Activated CD4-positive, alpha-beta memory T cell treated with anti-CD3 and anti-CD28 coated beads, Interleukin-2, amount 10 ng/mL, durations not matched to agents 7 days and 5 days (primary cell): ENCODE results near the gene MIX23. TPM values are rescaled to one million over a fixed set of nuclear protein-coding genes. Genes with fewer than 3 reads are reported as not detected.

Experiments used
- CTCF ChIA-PET: fragments of 350-600 bp; sonication (Branson Sonifier 250); formaldehyde crosslinking; loops from one replicate; lab custom pipeline; 2021; ENCODE audit warnings: antibody characterized with exemption, inconsistent platforms; lab: Charles Lee
- POLR2A ChIA-PET: fragments of 350-600 bp; sonication (Branson Sonifier 250); formaldehyde crosslinking; loops from one replicate; lab custom pipeline; 2021; ENCODE audit warnings: antibody characterized with exemption; lab: Charles Lee
- DNase-seq: peaks from one replicate; pipeline ENCODE4 v3.0.0-alpha.2; 2020
- H3K27ac Mint-ChIP-seq: one replicate; pipeline ENCODE4 v1.8.0; 2021; ENCODE audit warnings: mild to moderate bottlenecking, mixed read lengths
- H3K27me3 Mint-ChIP-seq: one replicate; pipeline ENCODE4 v1.8.0; 2021; ENCODE audit warnings: mixed read lengths
- H3K36me3 Mint-ChIP-seq: one replicate; pipeline ENCODE4 v1.8.0; 2021; ENCODE audit warnings: low read depth, mixed read lengths
- H3K4me1 Mint-ChIP-seq: one replicate; pipeline ENCODE4 v1.8.0; 2021; ENCODE audit warnings: mixed read lengths
- H3K4me3 Mint-ChIP-seq: one replicate; pipeline ENCODE4 v1.8.0; 2021; ENCODE audit warnings: mild to moderate bottlenecking, mixed read lengths
- H3K9me3 Mint-ChIP-seq: one replicate; pipeline ENCODE4 v1.8.0; 2021; ENCODE audit warnings: mixed read lengths
- total RNA-seq, 2 experiments: library from RNA; stranded (reverse); gene quantifications; one replicate each; pipeline ENCODE4 v1.2.3, GENCODE V29; 2021

Gene MIX23
- total RNA-seq, 2 experiments from 2014 or later: 29.0 to 35.1 TPM

DNA sequence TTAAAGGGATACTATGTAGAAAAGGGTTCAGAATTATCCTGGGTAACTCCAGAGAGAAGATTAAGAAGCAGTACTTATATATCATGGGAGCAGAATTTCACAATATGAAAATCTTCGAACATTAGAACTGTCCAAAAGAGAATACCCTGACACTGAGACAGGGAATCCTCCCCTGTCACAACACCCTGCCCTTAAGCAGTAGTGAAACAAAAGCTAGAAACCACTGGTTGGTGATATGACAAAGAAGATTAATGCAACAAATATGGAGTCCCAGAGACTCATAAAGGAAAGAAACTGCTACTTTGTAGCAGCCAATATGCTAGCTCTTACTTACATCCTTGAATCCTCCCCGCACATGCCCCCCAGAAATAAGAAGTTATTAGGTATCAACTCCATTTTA, 18.5 kb downstream of the MIX23 start:
- CTCF ChIA-PET: interaction anchor here (3.2 kb wide), 1 partner anchor 20 kb away, joined by 14 read pairs; the partner anchor contains the start of gene FAM162A
- Mint-ChIP-seq H3K27ac (peak overlapping the region; percentile 60), H3K9me3 (no peaks in the 10 kb centered on the region), H3K4me3 (no peak overlapping the region), H3K36me3 (peaks cover 39% of the 10 kb centered on the region), H3K27me3 (no peaks in the 10 kb centered on the region), H3K4me1 (peaks cover 27% of the 10 kb centered on the region)
- POLR2A ChIA-PET: interaction anchor here (1.7 kb wide), 1 partner anchor 20 kb away, joined by 9 read pairs; the partner anchor contains the start of gene FAM162A
- no peak for DNase-seq

DNA sequence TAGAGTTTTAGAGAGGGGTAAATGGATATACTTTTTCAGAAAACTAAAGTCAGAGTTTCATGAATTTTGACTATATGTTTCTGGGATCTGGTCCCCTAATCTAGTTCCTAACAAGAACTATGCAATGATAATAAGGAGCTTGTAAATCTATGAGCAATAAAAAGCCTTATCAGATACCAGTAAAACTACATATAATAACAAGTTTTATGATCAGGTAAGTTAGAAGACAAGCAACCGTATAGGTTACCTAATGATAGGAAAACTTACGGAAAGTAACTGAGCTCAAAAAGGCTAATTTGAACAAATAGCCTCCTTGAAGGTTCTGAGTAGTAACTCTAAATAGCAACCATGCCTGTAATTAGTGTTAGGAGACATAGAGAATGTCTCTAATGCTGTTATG, 21.0 kb downstream of the MIX23 start:
- Mint-ChIP-seq H3K4me3 (no peak overlapping the region), H3K36me3 (peaks cover 43% of the 10 kb centered on the region), H3K9me3 (no peaks in the 10 kb centered on the region), H3K27me3 (no peaks in the 10 kb centered on the region), H3K4me1 (peaks cover 29% of the 10 kb centered on the region), H3K27ac (no peak overlapping the region)
- CTCF ChIA-PET: interaction anchor here (1.3 to 1.5 kb wide), 2 partner anchors 8 to 22 kb away, joined by 3 read pairs; partner anchors contain the start of gene FAM162A
- POLR2A ChIA-PET: interaction anchor here (0.5 to 0.7 kb wide), 2 partner anchors 12 to 21 kb away, joined by 3 read pairs; partner anchors contain the start of gene MIX23
- DNase-seq: no peak

DNA sequence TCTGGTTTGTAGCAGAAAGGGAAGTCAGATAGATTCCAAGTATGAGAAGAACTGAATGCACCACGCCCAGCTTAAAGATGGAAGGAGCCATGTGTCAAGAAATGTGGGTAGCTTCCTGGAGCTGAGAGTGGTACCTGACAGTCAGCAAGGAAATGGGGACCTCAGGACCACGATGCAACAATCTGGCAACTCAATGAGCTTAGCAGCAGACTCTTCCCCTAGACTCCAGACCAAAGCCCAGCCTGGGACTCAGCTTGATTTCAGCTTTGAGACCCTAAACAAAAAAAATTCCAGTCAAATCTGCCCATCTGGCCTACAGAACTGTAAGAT, 24.4 kb downstream of the MIX23 start:
- peaks cover 22% of the 10 kb centered on the region for H3K36me3 Mint-ChIP-seq
- no peak for DNase-seq
- H3K4me1 Mint-ChIP-seq: peaks cover 7% of the 10 kb centered on the region
- POLR2A ChIA-PET: interaction anchor here (0.5 kb wide), 1 partner anchor 263 kb away, joined by 3 read pairs; no protein-coding TSS in a partner anchor
- CTCF ChIA-PET: interaction anchor here (1.7 to 2.4 kb wide), 2 partner anchors 52 to 257 kb away, joined by 5 to 6 read pairs; no protein-coding TSS in a partner anchor
- no peak overlapping the region for H3K27ac Mint-ChIP-seq
- H3K9me3 Mint-ChIP-seq: no peaks in the 10 kb centered on the region
- no peak overlapping the region for H3K4me3 Mint-ChIP-seq
- H3K27me3 Mint-ChIP-seq: no peaks in the 10 kb centered on the region

DNA sequence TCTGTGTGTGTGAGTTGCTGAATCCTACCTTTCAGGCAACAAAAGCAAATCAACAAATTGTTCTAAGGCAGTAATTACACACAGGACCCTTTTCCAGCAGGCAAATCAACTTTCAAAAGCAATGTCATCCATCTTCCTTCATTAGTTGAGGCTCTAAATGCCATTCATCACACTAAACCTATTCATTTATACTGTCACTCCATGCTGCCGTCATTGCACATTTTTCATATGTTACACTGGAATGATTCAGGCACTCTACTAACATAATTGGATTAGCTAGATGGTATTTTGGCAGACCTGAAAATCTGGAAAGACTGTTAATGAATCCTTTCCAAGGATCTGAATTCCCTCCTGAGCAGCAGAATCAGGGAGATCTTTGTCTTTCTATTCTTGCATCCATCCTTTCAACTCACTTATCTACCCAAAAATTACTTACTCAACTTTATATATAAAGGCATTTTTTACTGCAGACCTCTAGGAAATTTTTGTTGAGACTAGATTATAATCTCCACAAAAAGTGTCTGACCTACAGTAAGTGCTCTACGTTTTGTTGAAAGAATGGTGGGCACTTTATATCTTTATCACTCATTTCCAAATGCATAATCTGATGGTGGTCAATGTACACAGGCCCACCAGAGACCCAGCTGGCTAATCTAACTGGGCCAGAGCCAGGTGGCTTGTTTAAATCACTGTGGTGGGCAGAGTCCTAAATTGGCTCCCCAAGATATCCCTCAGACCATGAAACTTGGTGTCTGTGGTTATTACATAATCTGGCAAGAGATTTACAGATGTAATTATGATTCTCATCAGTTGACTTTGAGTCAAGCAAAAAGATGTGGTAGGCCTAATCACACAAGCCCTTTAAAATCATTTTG, 25.0 kb downstream of the MIX23 start:
- Mint-ChIP-seq H3K4me1 (peaks cover 7% of the 10 kb centered on the region), H3K27me3 (no peaks in the 10 kb centered on the region), H3K9me3 (no peaks in the 10 kb centered on the region), H3K27ac (no peak overlapping the region), H3K4me3 (no peak overlapping the region), H3K36me3 (peaks cover 16% of the 10 kb centered on the region)
- CTCF ChIA-PET: interaction anchor here (1.7 to 2.4 kb wide), 2 partner anchors 52 to 257 kb away, joined by 5 to 6 read pairs; no protein-coding TSS in a partner anchor
- no peak for DNase-seq
- POLR2A ChIA-PET: interaction anchor here (0.5 kb wide), 1 partner anchor 263 kb away, joined by 3 read pairs; no protein-coding TSS in a partner anchor

DNA sequence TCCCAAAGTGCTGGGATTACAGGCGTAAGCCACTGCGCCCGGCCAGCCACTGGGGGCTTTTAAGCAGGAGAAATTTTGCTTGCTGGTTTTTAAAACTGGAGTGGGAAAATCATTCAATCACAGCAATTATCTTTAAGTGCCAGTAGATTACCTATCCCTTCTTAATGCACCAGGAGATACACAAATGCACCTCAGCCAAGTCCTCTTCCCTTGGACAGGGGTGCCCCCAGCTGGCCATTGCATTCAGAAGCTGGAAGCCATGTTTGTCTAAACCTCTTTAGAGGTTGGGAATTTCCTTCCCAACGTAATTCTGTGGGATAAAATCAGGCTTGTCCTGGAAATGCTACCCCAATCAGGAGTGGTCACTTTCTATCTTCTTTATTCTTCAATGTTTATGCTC, 26.6 kb downstream of the MIX23 start:
- ChIA-PET CTCF (interaction anchor here (0.6 to 1.4 kb wide), 2 partner anchors 50 to 131 kb away, joined by 4 to 5 read pairs; no protein-coding TSS in a partner anchor), POLR2A (interaction anchor here (1.2 kb wide), 1 partner anchor 50 kb away, joined by 3 read pairs; no protein-coding TSS in a partner anchor)
- H3K27me3 Mint-ChIP-seq: no peaks in the 10 kb centered on the region
- H3K9me3 Mint-ChIP-seq: no peaks in the 10 kb centered on the region
- peak; percentile 37 for DNase-seq
- H3K4me3 Mint-ChIP-seq: no peak overlapping the region
- no peak overlapping the region for H3K27ac Mint-ChIP-seq
- H3K4me1 Mint-ChIP-seq: peaks cover 7% of the 10 kb centered on the region
- peaks cover 12% of the 10 kb centered on the region for H3K36me3 Mint-ChIP-seq

DNA sequence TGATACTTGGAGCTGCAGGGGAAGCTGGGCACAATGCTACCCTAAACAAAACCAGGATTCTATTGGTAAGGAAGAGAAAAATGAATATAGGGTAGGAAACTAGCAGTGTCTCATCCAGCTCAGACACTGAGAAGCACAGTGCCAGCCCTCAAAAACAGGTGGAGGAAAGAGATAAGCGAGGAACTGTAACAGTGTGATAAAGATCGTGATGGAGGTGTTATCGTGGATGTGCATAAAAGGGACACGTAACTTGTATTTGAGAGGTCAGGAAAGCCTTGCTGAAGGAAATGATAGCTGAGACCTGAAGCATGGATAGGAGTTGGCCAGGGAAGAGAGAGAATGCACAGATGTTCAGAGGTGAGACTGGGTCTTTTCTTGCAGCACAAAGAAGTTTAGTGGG, 27.4 kb downstream of the MIX23 start:
- POLR2A ChIA-PET: interaction anchor here (1.2 kb wide), 1 partner anchor 49 kb away, joined by 3 read pairs; no protein-coding TSS in a partner anchor
- Mint-ChIP-seq H3K36me3 (peaks cover 12% of the 10 kb centered on the region), H3K4me1 (peaks cover 7% of the 10 kb centered on the region), H3K27me3 (no peaks in the 10 kb centered on the region), H3K27ac (no peak overlapping the region), H3K9me3 (no peaks in the 10 kb centered on the region), H3K4me3 (no peak overlapping the region)
- CTCF ChIA-PET: interaction anchor here (0.5 kb wide), 1 partner anchor 25 kb away, joined by 3 read pairs; no protein-coding TSS in a partner anchor
- no peak for DNase-seq

DNA sequence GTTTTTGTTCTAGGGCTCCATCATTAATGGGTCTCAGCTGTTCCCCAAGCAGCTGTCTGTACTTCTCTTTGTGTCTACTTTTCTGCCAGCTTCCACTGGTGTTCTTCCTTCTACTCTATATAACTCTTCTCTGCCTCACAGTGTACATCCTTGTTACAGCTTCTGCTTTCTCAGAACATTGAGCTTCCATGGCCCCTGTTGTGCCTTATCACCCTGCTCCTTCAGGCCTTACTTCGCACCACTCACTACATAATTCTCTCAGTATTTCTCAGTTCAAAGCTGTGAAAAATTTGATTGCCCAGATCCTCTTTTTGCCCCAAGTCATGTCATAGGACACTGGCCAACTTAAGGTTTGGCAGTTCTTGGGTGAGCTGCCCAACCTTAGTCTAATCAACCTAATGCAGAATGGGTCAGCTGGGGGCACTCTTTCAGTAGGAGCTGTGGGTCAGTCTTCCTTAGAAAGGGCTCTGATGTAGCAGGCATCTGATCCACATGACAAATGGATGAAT, 29.1 kb downstream of the MIX23 start:
- H3K27ac Mint-ChIP-seq: no peak overlapping the region
- ChIA-PET POLR2A (no interaction called here), CTCF (interaction anchor here (1.2 kb wide), 1 partner anchor 9 kb away, joined by 3 read pairs; no protein-coding TSS in a partner anchor)
- no peak overlapping the region for H3K4me3 Mint-ChIP-seq
- peaks cover 7% of the 10 kb centered on the region for H3K36me3 Mint-ChIP-seq
- no peaks in the 10 kb centered on the region for H3K27me3 Mint-ChIP-seq
- peaks cover 7% of the 10 kb centered on the region for H3K4me1 Mint-ChIP-seq
- DNase-seq: no peak
- no peaks in the 10 kb centered on the region for H3K9me3 Mint-ChIP-seq

DNA sequence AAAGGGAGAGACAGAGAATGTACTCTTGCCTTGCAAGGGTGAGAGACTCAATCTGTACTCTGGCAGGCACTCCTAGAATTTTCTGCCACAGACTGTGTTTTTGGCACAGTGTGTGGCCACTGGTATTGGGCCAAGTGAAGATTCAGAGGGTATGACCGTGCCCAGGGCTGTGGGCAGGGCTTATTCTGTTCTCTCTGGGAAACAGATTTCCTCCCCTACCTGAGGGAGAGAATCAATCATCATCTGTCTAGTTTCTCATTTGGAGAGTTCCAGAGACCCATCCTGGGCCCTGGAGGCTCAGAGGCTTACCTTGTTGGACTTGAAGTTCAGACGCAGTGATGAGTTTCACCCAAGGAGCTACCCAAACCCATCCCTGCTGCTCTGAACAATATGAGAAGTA, 29.8 kb downstream of the MIX23 start:
- Mint-ChIP-seq H3K36me3 (no peaks in the 10 kb centered on the region), H3K27me3 (no peaks in the 10 kb centered on the region), H3K4me1 (no peaks in the 10 kb centered on the region), H3K27ac (no peak overlapping the region), H3K9me3 (no peaks in the 10 kb centered on the region), H3K4me3 (no peak overlapping the region)
- CTCF ChIA-PET: interaction anchor here (0.7 to 1.2 kb wide), 2 partner anchors 10 to 42 kb away, joined by 3 read pairs; no protein-coding TSS in a partner anchor
- DNase-seq: no peak
- POLR2A ChIA-PET: no interaction called here

DNA sequence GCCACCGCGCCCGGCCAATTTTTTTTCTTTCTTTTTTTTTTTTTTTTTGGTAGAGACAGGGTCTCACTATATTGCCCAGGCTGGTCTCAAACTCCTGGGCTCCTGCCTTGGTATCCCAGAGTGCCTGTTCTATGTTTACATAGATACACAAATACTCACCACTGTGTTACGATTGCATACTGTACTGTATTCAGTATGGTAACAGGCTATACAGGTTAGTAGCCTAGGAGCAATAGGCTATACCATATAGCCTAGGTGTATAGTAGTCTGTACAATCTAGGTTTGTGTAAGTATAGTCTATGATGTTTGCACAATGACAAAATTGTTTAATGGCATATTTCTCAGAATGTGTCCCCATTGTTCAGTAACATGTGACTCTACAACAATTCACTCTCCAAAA, 31.4 kb downstream of the MIX23 start:
- H3K27ac Mint-ChIP-seq: no peak overlapping the region
- peaks cover 4% of the 10 kb centered on the region for H3K36me3 Mint-ChIP-seq
- CTCF ChIA-PET: no interaction called here
- H3K9me3 Mint-ChIP-seq: no peaks in the 10 kb centered on the region
- POLR2A ChIA-PET: no interaction called here
- H3K27me3 Mint-ChIP-seq: no peaks in the 10 kb centered on the region
- H3K4me3 Mint-ChIP-seq: no peak overlapping the region
- no peak for DNase-seq
- no peaks in the 10 kb centered on the region for H3K4me1 Mint-ChIP-seq

DNA sequence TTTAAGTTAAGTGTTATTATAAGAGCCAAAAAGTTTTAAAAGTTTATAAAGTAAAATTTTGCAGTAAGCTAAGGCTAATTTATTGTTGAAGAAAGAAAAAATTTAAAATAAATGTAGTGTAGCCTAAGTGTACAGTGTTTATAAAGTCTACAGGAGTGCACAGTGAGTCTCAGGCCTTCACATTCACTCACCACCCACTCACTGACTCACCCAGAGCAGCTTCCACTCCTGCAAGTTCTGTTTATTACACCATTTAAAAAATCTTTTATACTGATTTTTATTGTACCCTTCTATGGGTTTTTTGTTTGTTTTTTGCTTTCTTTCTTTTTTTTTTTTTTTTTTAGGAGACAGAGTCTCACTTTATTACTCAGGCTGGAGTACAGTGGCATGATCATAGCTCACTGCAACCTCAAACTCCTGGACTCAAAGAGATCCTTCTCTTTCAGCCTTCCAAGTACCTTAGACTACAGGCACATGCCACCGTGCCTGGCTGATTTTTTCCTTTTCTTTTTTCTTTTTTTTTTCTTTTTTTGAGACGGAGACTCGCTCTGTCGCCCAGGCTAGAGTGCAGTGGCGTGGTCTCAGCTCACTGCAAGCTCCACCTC, 32.1 kb downstream of the MIX23 start:
- ChIA-PET POLR2A (no interaction called here), CTCF (interaction anchor here (0.7 kb wide), 1 partner anchor 388 kb away, joined by 4 read pairs; no protein-coding TSS in a partner anchor)
- H3K36me3 Mint-ChIP-seq: peaks cover 4% of the 10 kb centered on the region
- no peak for DNase-seq
- H3K4me1 Mint-ChIP-seq: no peaks in the 10 kb centered on the region
- H3K27ac Mint-ChIP-seq: no peak overlapping the region
- no peaks in the 10 kb centered on the region for H3K27me3 Mint-ChIP-seq
- no peak overlapping the region for H3K4me3 Mint-ChIP-seq
- H3K9me3 Mint-ChIP-seq: no peaks in the 10 kb centered on the region

DNA sequence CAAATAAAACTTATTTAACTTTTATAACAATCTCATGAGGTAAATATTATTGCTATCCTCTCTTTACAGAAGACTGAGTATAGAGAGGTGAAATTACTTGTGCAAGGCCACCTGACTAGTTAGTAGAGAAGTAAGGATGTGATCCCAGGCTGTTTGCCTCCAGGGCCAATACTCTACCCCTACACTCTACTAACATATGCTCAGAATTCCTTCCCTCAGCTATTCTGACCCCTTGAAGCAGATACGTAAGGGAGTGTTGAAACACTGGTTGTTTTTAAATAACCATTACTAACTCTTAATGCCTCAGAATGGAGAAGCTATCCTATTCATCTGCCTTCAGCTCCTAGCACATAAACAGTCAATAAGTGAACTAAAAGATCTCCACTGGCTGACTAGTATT, 33.9 kb downstream of the MIX23 start:
- ChIA-PET CTCF (interaction anchor here (0.7 kb wide), 1 partner anchor 57 kb away, joined by 3 read pairs; no protein-coding TSS in a partner anchor), POLR2A (no interaction called here)
- DNase-seq: no peak
- Mint-ChIP-seq H3K9me3 (no peaks in the 10 kb centered on the region), H3K4me1 (no peaks in the 10 kb centered on the region), H3K36me3 (peaks cover 4% of the 10 kb centered on the region), H3K27ac (no peak overlapping the region), H3K27me3 (no peaks in the 10 kb centered on the region), H3K4me3 (no peak overlapping the region)

DNA sequence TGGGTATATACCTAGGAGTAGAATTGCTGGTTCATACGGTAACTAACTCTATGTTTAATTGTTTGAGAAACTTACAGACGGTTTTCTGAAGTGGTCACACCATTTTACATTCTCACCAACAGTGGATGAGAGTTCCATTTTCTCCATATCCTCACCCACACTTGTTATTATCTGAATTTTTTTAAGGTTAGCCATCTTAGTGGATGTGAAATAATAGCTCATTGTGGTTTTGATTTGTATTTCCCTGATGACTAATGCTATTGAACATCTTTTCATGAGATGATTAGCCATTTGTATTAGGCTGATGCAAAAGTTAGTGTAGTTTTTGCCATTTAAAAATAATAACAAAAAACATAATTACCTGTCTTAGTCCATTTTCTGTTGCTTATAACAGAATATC, 39.4 kb downstream of the MIX23 start:
- H3K27ac Mint-ChIP-seq: no peak overlapping the region
- POLR2A ChIA-PET: no interaction called here
- H3K27me3 Mint-ChIP-seq: peaks cover 10% of the 10 kb centered on the region
- DNase-seq: no peak
- H3K4me3 Mint-ChIP-seq: no peak overlapping the region
- peaks cover 4% of the 10 kb centered on the region for H3K36me3 Mint-ChIP-seq
- CTCF ChIA-PET: no interaction called here
- peaks cover 6% of the 10 kb centered on the region for H3K9me3 Mint-ChIP-seq
- H3K4me1 Mint-ChIP-seq: no peaks in the 10 kb centered on the region
